UCSD-AML1 (cell line): ENCODE results near the gene EVX1.

Experiments
- DNase-seq: peaks from one replicate; lab custom pipeline; 2025; ENCODE audit not compliant: unreplicated experiment; lab: John Stamatoyannopoulos, UW

EVX1 gene

GRCh38 chr7:27249724-27250556 lies 7.3 kb downstream of the EVX1 start:
- no peak for DNase-seq

GRCh38 chr7:27250557-27251070 lies 8.0 kb downstream of the EVX1 start:
- no peak for DNase-seq

GRCh38 chr7:27251136-27251651 lies 8.6 kb downstream of the EVX1 start:
- no peak for DNase-seq

GRCh38 chr7:27251652-27252590 lies 9.3 kb downstream of the EVX1 start:
- DNase-seq, result no peak

GRCh38 chr7:27254625-27255024 lies 12.0 kb downstream of the EVX1 start:
- no peak for DNase-seq

- no peak for DNase-seq
Measured at GRCh38 chr7:27260211-27260610, 17.6 kb downstream of the EVX1 start.

- DNase-seq, result no peak
Measured at GRCh38 chr7:27262121-27262520, 19.5 kb downstream of the EVX1 start.

GRCh38 chr7:27263781-27264180 lies 21.2 kb downstream of the EVX1 start:
- DNase-seq, result no peak

- DNase-seq, result no peak
Measured at GRCh38 chr7:27269455-27269854, 26.9 kb downstream of the EVX1 start.

- DNase-seq, result no peak
Measured at GRCh38 chr7:27271384-27271783, 28.8 kb downstream of the EVX1 start.

GRCh38 chr7:27277628-27278027 lies 35.0 kb downstream of the EVX1 start:
- DNase-seq, result no peak

GRCh38 chr7:27283558-27283957 lies 41.0 kb downstream of the EVX1 start:
- no peak for DNase-seq

GRCh38 chr7:27295236-27295635 lies 52.6 kb downstream of the EVX1 start:
- no peak for DNase-seq

- DNase-seq, result no peak
Measured at GRCh38 chr7:27297356-27297755, 54.8 kb downstream of the EVX1 start.
